H1 (cell line): ENCODE measurements around the gene IL3. TPM values are rescaled to one million over a fixed set of nuclear protein-coding genes. Genes with fewer than 3 reads are reported as not detected.

ENCODE experiments used
- JUN ChIP-seq: IDR thresholded peaks from 2 replicates; pipeline ENCODE4 v1.6.1; 2011; ENCODE audit warnings: low read depth, mild to moderate bottlenecking, improper control_type of control experiment, low read length
- PHF8 ChIP-seq: fragments of 200-600 bp; sonication (generic); conservative IDR thresholded peaks from 2 replicates; pipeline ENCODE4 v1.7.1; 2012; ENCODE audit warnings: low read depth, mild to moderate bottlenecking, inconsistent platforms, low read length, moderate library complexity
- RAD21 ChIP-seq, 2 experiments: IDR thresholded peaks in 1 of 2; conservative IDR thresholded peaks in 1 of 2; 2 replicates each; pipeline ENCODE4 v1.6.1; 2011; ENCODE audit warnings: low read depth in 2 of 2, low read length in 2 of 2, improper control_type of control experiment in 1 of 2, inconsistent platforms in 1 of 2, mild to moderate bottlenecking in 1 of 2, moderate library complexity in 1 of 2
- SP4 ChIP-seq: IDR thresholded peaks from 2 replicates; pipeline ENCODE4 v1.6.1; 2012; ENCODE audit warnings: low read length, inconsistent platforms
- polyA plus RNA-seq, 7 experiments: library from polyadenylated mRNA; depleted of rRNA in 3 of 7; stranded (reverse) in 5 of 7; unstranded in 2 of 7; fragments of >200 nt in 5 of 7; fragments of 200-250 nt in 2 of 7; gene quantifications; 1 replicate in 5 of 7; 2 replicates in 1 of 7; 4 replicates in 1 of 7; pipeline versions ENCODE4 v1.2.1 to v1.2.3, GENCODE V29; 2011 to 2013; ENCODE audit warnings: missing spikeins in 2 of 7, mixed read lengths in 2 of 7
- total RNA-seq: library from RNA; stranded (reverse); fragmentation: NEBNext Ultra II Directional; extraction: Animal tissue kit (Norgen Biotek cat#: 25700); gene quantifications from 2 replicates; pipeline ENCODE4 v1.2.1, GENCODE V29; 2021
- TF ChIP-seq, protein P1 (sequence below), 3 experiments: IDR thresholded peaks; 1 replicate in 2 of 3; 2 replicates in 1 of 3; pipeline versions ENCODE4 v1.5.1 to v1.6.1; 2011; ENCODE audit warnings: low read length in 3 of 3, mild to moderate bottlenecking in 3 of 3, inconsistent platforms in 2 of 3, low read depth in 1 of 3, moderate library complexity in 1 of 3; ENCODE audit not compliant: insufficient read depth in 1 of 3; ENCODE audit errors: control extremely low read depth in 1 of 3
- TF ChIP-seq, protein P2 (sequence below): IDR thresholded peaks from 2 replicates; pipeline ENCODE4 v1.6.1; 2012; ENCODE audit warnings: inconsistent platforms

Gene IL3
- total and polyA plus RNA-seq, 2 of the 8 experiments (the other 6 are each of a cell fraction or from before 2014, with no cell fraction given), result not detected

DNA sequence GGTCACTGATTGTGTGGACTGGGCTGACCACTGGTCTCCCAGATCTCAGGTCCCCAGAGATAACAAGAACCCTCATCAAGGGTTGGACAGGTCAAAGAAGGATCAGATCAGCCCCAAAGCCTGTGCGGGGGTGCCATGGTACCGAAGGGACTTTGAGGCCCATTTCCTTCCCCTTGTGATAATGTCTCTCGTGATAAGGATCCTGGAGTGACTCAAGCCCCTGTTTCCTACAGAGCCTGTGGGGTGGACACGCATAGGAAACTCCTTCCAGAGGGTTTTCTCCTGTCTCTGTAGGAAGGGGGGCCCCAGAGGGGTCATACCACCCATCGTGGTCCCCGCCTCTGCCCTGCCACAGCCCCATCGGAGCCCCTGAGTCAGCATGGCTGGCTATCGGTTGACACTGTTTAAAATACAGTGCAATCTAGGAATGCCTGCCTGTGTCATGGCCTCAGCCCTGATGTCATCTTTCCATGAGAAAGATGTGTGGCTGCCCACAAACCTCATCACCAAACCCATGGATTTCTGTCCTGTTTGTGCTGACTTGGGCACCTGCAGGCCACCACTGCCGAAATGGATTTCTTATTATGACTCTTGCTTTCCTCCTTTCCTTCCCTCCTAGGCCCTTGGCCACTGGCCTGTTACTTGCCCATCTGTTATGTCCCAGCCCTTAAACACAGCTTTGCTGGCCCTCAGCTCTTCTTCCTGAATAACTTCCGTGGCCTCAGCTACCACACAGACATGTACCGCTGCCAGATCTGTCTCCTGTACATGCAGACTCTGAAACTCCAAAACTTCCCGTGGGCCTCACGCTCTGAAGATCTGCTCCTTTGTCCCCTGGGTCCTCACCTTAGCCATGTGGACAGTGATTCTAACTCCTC lies 10.2 kb downstream of the IL3 start (continued):
- TF ChIP-seq, protein P1, sequence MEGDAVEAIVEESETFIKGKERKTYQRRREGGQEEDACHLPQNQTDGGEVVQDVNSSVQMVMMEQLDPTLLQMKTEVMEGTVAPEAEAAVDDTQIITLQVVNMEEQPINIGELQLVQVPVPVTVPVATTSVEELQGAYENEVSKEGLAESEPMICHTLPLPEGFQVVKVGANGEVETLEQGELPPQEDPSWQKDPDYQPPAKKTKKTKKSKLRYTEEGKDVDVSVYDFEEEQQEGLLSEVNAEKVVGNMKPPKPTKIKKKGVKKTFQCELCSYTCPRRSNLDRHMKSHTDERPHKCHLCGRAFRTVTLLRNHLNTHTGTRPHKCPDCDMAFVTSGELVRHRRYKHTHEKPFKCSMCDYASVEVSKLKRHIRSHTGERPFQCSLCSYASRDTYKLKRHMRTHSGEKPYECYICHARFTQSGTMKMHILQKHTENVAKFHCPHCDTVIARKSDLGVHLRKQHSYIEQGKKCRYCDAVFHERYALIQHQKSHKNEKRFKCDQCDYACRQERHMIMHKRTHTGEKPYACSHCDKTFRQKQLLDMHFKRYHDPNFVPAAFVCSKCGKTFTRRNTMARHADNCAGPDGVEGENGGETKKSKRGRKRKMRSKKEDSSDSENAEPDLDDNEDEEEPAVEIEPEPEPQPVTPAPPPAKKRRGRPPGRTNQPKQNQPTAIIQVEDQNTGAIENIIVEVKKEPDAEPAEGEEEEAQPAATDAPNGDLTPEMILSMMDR (IDR thresholded peaks at IDR 0.05; ENCODE audit: control extremely low read depth in 1 of 3, insufficient read depth in 1 of 3, low read depth in 1 of 3, low read length in 3 of 3), result no peak
- TF ChIP-seq SP4 (no peak), JUN (no peak), PHF8 (no peak), RAD21 (IDR thresholded peaks at IDR 0.05 in 1 of 2, conservative IDR thresholded peaks at IDR 0.05 in 1 of 2; ENCODE audit: low read depth in 2 of 2, low read length in 2 of 2) (no peak)
- TF ChIP-seq, protein P2, sequence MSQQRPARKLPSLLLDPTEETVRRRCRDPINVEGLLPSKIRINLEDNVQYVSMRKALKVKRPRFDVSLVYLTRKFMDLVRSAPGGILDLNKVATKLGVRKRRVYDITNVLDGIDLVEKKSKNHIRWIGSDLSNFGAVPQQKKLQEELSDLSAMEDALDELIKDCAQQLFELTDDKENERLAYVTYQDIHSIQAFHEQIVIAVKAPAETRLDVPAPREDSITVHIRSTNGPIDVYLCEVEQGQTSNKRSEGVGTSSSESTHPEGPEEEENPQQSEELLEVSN, result no peak
